PC-9 (cell line): Measurements from ENCODE around the gene SUPT5H. TPM values are rescaled to one million over a fixed set of nuclear protein-coding genes. Genes with fewer than 3 reads are reported as not detected.

Experiments
- BruUV-seq: library from RNA; stranded (reverse); fragments of 400-500 nt; replicated peaks from 2 replicates; lab custom pipeline; 2021; lab: Mats Ljungman, UMichigan
- CTCF ChIA-PET: fragments of 300-600 bp; sonication (Branson Sonifier 250); formaldehyde crosslinking; loops from one replicate; lab custom pipeline; 2022; ENCODE audit warnings: antibody characterized with exemption; lab: Charles Lee
- POLR2A ChIA-PET: fragments of 300-600 bp; sonication (Branson Sonifier 250); formaldehyde crosslinking; loops from one replicate; lab custom pipeline; 2022; ENCODE audit warnings: antibody characterized with exemption; ENCODE audit not compliant: unreplicated experiment; lab: Charles Lee
- DNase-seq, 2 experiments: peaks; one replicate each; pipeline versions ENCODE4 v3.0.0 to v3.0.0-alpha.2; 2015 to 2022; ENCODE audit warnings: mixed read lengths in 1 of 2
- H2AFZ ChIP-seq: fragments of 200-600 bp; sonication (generic); 2 replicates; pipeline ENCODE4 v1.8.1; 2017; ENCODE audit warnings: antibody characterized with exemption
- H3F3A ChIP-seq: fragments of 200-600 bp; sonication (generic); 2 replicates; pipeline ENCODE4 v1.8.1; 2017; ENCODE audit warnings: antibody characterized with exemption, mild to moderate bottlenecking, low read depth; ENCODE audit not compliant: insufficient read depth
- H3K27ac ChIP-seq: fragments of 200-600 bp; sonication (generic); 2 replicates; pipeline ENCODE4 v1.6.1; 2016; ENCODE audit warnings: mixed run types
- H3K27me3 ChIP-seq: fragments of 200-600 bp; sonication (generic); 2 replicates; pipeline ENCODE4 v1.6.1; 2016; ENCODE audit warnings: low read depth, mixed run types; ENCODE audit not compliant: insufficient read depth
- H3K36me3 ChIP-seq: fragments of 200-600 bp; sonication (generic); 2 replicates; pipeline ENCODE4 v1.6.1; 2016; ENCODE audit warnings: low read depth, mixed run types
- H3K4me1 ChIP-seq: fragments of 200-600 bp; sonication (generic); replicated peaks from 2 replicates; pipeline ENCODE4 v1.6.1; 2016; ENCODE audit warnings: mixed run types; ENCODE audit not compliant: insufficient read depth
- H3K4me2 ChIP-seq: fragments of 200-600 bp; sonication (generic); 2 replicates; pipeline ENCODE4 v1.6.1; 2017; ENCODE audit warnings: mixed run types
- H3K4me3 ChIP-seq: fragments of 200-600 bp; sonication (generic); 2 replicates; pipeline ENCODE4 v1.6.1; 2016; ENCODE audit warnings: mixed run types
- H3K79me2 ChIP-seq: fragments of 200-600 bp; sonication (generic); 2 replicates; pipeline ENCODE4 v1.6.1; 2017; ENCODE audit warnings: low read depth, mixed run types
- H3K9me2 ChIP-seq: fragments of 200-600 bp; sonication (generic); 2 replicates; pipeline ENCODE4 v1.8.1; 2017; ENCODE audit warnings: mild to moderate bottlenecking; ENCODE audit not compliant: insufficient read depth
- H3K9me3 ChIP-seq: fragments of 200-600 bp; sonication (generic); 2 replicates; pipeline ENCODE4 v1.8.1; 2016; ENCODE audit warnings: low read depth; ENCODE audit not compliant: insufficient read depth
- H4K20me1 ChIP-seq: fragments of 200-600 bp; sonication (generic); 2 replicates; pipeline ENCODE4 v1.8.1; 2017; ENCODE audit not compliant: insufficient read depth
- CTCF ChIP-seq: fragments of 200-600 bp; sonication (generic); conservative IDR thresholded peaks from 2 replicates; pipeline ENCODE4 v1.6.1; 2017; ENCODE audit warnings: mixed run types, antibody characterized with exemption, mild to moderate bottlenecking, moderate library complexity
- EZH2 ChIP-seq: fragments of 200-600 bp; sonication (generic); IDR thresholded peaks from 2 replicates; pipeline ENCODE4 v1.8.0; 2017; ENCODE audit warnings: antibody characterized with exemption, low read depth
- intact Hi-C: fragments of 100-400 bp; cut with micrococcal nuclease; formaldehyde crosslinking; loops from one replicate; pipeline ENCODE4 v1.10.0; 2022; ENCODE audit not compliant: unreplicated experiment
- total RNA-seq: library from RNA; stranded (reverse); gene quantifications from 2 replicates; pipeline ENCODE4 v1.2.3, GENCODE V29; 2021

The SUPT5H gene
- total RNA-seq, 1 experiment from 2014 or later = 118 TPM

DNA sequence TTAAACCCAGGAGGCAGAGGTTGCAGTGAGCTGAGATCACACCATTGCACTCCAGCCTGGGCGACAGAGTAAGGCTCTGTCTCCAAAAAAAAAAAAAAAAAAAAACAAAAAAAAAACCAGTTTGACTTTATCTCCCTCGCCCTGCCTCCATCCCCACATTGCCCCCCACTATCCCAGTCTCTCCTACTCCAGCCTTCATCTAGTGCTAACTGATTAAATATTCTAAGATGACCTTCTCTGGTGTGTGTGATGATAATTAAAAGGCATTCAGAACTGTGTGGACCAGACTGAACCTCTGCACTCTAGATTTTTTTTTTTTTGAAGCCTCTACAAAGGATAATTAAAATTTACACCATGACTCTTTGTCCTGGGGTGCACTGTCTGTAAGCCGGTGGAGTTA, 47.4 kb downstream of the SUPT5H start:
- intact Hi-C loops = no loop called here
- no peak for TF ChIP-seq EZH2
- H3F3A ChIP-seq = peaks cover 16% of the 10 kb centered on the region; the same call in 1 of the 2 replicates
- no peak overlapping the region for H2AFZ ChIP-seq
- H3K79me2 ChIP-seq = no peaks in the 10 kb centered on the region
- CTCF ChIA-PET = interaction anchor here (0.6 kb wide), 1 partner anchor 47 kb away, joined by 5 read pairs; no protein-coding TSS in a partner anchor
- no peak overlapping the region for H3K4me3 ChIP-seq
- no TSS peak for BruUV-seq
- H3K4me1 ChIP-seq = peaks cover 5% of the 10 kb centered on the region; the same call in 1 of the 2 replicates
- H3K27me3 ChIP-seq = peaks cover 9% of the 10 kb centered on the region
- peaks cover 9% of the 10 kb centered on the region; the same call in 1 of the 2 replicates for H3K36me3 ChIP-seq
- POLR2A ChIA-PET = no interaction called here
- H3K27ac ChIP-seq = no peak overlapping the region
- no peak for DNase-seq
- no peaks in the 10 kb centered on the region for H3K9me3 ChIP-seq
- no peak overlapping the region; the same call in 1 of the 2 replicates for H3K4me2 ChIP-seq
- H4K20me1 ChIP-seq = no peaks in the 10 kb centered on the region
- H3K9me2 ChIP-seq = no peaks in the 10 kb centered on the region

DNA sequence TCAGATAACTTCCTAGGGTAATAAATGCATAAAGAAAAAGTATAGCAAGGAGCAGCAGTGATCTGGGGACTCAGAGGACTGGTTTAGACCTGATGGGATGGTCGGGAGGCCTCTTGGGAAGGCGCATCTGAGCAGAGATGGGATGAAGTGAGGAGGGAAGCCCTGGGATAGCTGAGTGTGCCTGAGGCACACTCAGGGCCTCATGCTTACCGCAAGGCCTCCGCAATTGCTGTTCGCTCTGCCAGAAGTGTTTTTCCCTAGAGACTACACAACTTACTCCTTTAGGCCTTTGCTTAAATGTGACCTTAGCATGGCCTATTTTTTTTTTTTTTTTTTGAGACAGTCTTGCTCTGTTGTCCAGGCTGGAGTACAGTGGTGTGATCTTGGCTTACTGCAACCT, 49.3 kb downstream of the SUPT5H start:
- peaks cover 5% of the 10 kb centered on the region; the same call in 1 of the 2 replicates for H3K4me1 ChIP-seq
- H3F3A ChIP-seq = peaks cover 16% of the 10 kb centered on the region; the same call in 1 of the 2 replicates
- H3K27me3 ChIP-seq = peaks cover 22% of the 10 kb centered on the region
- no peaks in the 10 kb centered on the region for H3K79me2 ChIP-seq
- no peaks in the 10 kb centered on the region for H3K9me2 ChIP-seq
- no peaks in the 10 kb centered on the region for H3K36me3 ChIP-seq
- H3K27ac ChIP-seq = no peak overlapping the region
- H3K4me3 ChIP-seq = no peak overlapping the region
- no peaks in the 10 kb centered on the region for H4K20me1 ChIP-seq
- H3K9me3 ChIP-seq = no peaks in the 10 kb centered on the region
- H2AFZ ChIP-seq = no peak overlapping the region
- ChIA-PET CTCF (interaction anchor here (0.6 kb wide), 1 partner anchor 328 kb away, joined by 4 read pairs; no protein-coding TSS in a partner anchor), POLR2A (interaction anchor here (0.6 kb wide), 1 partner anchor 46 kb away, joined by 3 read pairs; no protein-coding TSS in a partner anchor)
- no peak overlapping the region for H3K4me2 ChIP-seq
- no TSS peak for BruUV-seq
- intact Hi-C loops = no loop called here
- TF ChIP-seq CTCF = no peak
- DNase-seq = no peak

- Histone ChIP-seq H3K4me1 (peaks cover 5% of the 10 kb centered on the region; the same call in 1 of the 2 replicates), H2AFZ (no peak overlapping the region), H3K36me3 (no peaks in the 10 kb centered on the region), H3K4me2 (no peak overlapping the region), H3F3A (peaks cover 16% of the 10 kb centered on the region; the same call in 1 of the 2 replicates), H3K9me2 (no peaks in the 10 kb centered on the region), H3K27ac (no peak overlapping the region), H3K9me3 (no peaks in the 10 kb centered on the region), H3K27me3 (peaks cover 36% of the 10 kb centered on the region), H4K20me1 (no peaks in the 10 kb centered on the region), H3K79me2 (no peaks in the 10 kb centered on the region), H3K4me3 (no peak overlapping the region)
- ChIA-PET POLR2A (no interaction called here), CTCF (interaction anchor here (0.6 kb wide), 1 partner anchor 876 kb away, joined by 3 read pairs; no protein-coding TSS in a partner anchor)
- BruUV-seq = no TSS peak
- TF ChIP-seq EZH2 = no peak
- no peak for TF ChIP-seq CTCF
- intact Hi-C loops = no loop called here
- no peak for DNase-seq
Observed at GRCh38 chr19:39496063-39496462, 50.7 kb downstream of the SUPT5H start.

GRCh38 chr19:39497701-39497995, 52.3 kb downstream of the SUPT5H start:
- intact Hi-C loops = no loop called here

More at GRCh38 chr19:39497701-39497995, 52.3 kb downstream of the SUPT5H start:
- Histone ChIP-seq H3K9me2 (no peaks in the 10 kb centered on the region), H3K27ac (no peak overlapping the region), H3K4me1 (peaks cover 5% of the 10 kb centered on the region; the same call in 1 of the 2 replicates), H3K27me3 (peaks cover 37% of the 10 kb centered on the region), H3K4me3 (no peak overlapping the region), H4K20me1 (no peaks in the 10 kb centered on the region), H3K9me3 (no peaks in the 10 kb centered on the region), H2AFZ (no peak overlapping the region), H3K36me3 (no peaks in the 10 kb centered on the region), H3K4me2 (peak overlapping the region; percentile 40; the same call in 1 of the 2 replicates), H3K79me2 (no peaks in the 10 kb centered on the region), H3F3A (peaks cover 9% of the 10 kb centered on the region; the same call in 1 of the 2 replicates)
- POLR2A ChIA-PET = interaction anchor here (0.7 kb wide), 1 partner anchor 337 kb away, joined by 4 read pairs; no protein-coding TSS in a partner anchor
- no TSS peak for BruUV-seq
- no peak for TF ChIP-seq CTCF
- no peak for TF ChIP-seq EZH2
- DNase-seq = no peak
- CTCF ChIA-PET = no interaction called here
